ENCODE measurements around the gene MRPS23.

GRCh38 chr17:57890857-57891232, 41.0 kb upstream of the MRPS23 start:
- TF ChIP-seq CTCF (conservative IDR thresholded peaks at IDR 0.05; ENCODE audit: low read depth, low read length) (no peak), POLR2A (IDR thresholded peaks at IDR 0.05; ENCODE audit: low read depth, low read length) (no peak), MXI1 (IDR thresholded peaks at IDR 0.05; ENCODE audit: borderline replicate concordance, low read depth, low read length) (no peak), RFX5 (IDR thresholded peaks at IDR 0.05; ENCODE audit: low read depth, low read length) (no peak)
- TF ChIP-seq, protein P1, sequence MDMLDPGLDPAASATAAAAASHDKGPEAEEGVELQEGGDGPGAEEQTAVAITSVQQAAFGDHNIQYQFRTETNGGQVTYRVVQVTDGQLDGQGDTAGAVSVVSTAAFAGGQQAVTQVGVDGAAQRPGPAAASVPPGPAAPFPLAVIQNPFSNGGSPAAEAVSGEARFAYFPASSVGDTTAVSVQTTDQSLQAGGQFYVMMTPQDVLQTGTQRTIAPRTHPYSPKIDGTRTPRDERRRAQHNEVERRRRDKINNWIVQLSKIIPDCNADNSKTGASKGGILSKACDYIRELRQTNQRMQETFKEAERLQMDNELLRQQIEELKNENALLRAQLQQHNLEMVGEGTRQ (IDR thresholded peaks at IDR 0.05; ENCODE audit: low read depth, low read length): no peak

Data from IMR-90 (cell line).